ENCODE measurements around the gene PCDHGB1. TPM values are rescaled to one million over a fixed set of nuclear protein-coding genes. Genes with fewer than 3 reads are reported as not detected.
"Not testable (repeated sequence)": the region's sequence is repeated elsewhere in the genome, so short reads cannot be mapped to it uniquely, and the experiment has no call there.

The PCDHGB1 gene
- total RNA-seq, 4 donors from 2014 or later, result 0.29 to 1.9 (median 1.5) TPM

GRCh38 chr5:141374627-141375026 lies 24.7 kb downstream of the PCDHGB1 start:
- H3K4me1 ChIP-seq, result no peaks in the 10 kb centered on the region
- peaks cover 0 to 23% (median 0%) of the 10 kb centered on the region in 4 donors for H3K27me3 ChIP-seq
- H3K4me3 ChIP-seq, result peak overlapping the region in 1 of 4 donors; percentile 49
- H3K9me3 ChIP-seq, result peaks cover 0 to 97% (median 85%) of the 10 kb centered on the region in 3 donors
- 72 to 73% methylated on average over 14 of the region's 14 CpGs for whole genome bisulfite sequencing, 2 donors
- TF ChIP-seq POLR2A (IDR thresholded peaks at IDR 0.05), result no peak
- no peak for TF ChIP-seq CTCF (IDR thresholded peaks at IDR 0.05)
- intact Hi-C loops (cut with DNase I), result no loop called here
- no peak overlapping the region for H3K27ac ChIP-seq
- no peaks in the 10 kb centered on the region for H3K36me3 ChIP-seq
- DNase-seq, result no peak

DNA sequence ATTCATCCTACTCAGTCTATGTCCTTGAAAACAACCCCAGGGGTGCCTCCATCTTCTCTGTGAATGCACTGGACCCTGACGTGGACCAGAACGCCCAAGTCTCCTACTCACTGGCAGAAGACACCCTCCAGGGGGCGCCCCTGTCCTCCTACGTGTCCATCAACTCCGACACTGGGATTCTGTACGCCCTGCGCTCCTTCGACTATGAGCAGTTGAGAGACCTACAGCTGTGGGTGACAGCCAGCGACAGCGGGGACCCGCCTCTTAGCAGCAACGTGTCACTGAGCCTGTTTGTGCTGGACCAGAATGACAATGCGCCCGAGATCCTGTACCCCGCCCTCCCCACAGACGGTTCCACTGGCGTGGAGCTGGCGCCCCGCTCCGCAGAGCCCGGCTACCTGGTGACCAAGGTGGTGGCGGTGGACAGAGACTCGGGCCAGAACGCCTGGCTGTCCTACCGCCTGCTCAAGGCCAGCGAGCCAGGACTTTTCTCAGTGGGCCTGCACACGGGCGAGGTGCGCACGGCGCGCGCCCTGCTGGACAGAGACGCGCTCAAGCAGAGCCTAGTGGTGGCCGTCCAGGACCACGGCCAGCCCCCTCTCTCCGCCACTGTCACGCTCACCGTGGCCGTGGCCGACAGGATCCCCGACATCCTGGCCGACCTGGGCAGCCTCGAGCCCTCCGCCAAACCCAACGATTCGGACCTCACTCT lies 25.7 kb downstream of the PCDHGB1 start:
- DNase-seq; H3K4me1 ChIP-seq; H3K36me3 ChIP-seq; H3K27ac ChIP-seq; intact Hi-C loops (cut with DNase I); H3K4me3 ChIP-seq: not testable (repeated sequence)
- Histone ChIP-seq H3K9me3 (peaks cover 0 to 93% (median 76%) of the 10 kb centered on the region in 3 donors), H3K27me3 (peaks cover 0 to 20% (median 0%) of the 10 kb centered on the region in 4 donors)
- 48 to 50% methylated on average over 8 to 14 of the region's 48 CpGs for WGBS, 2 donors

- Histone ChIP-seq H3K4me1 (no peaks in the 10 kb centered on the region), H3K36me3 (peaks cover 0 to 4% (median 0%) of the 10 kb centered on the region in 3 donors), H3K9me3 (peaks cover 0 to 92% (median 79%) of the 10 kb centered on the region in 3 donors), H3K27ac (no peak within 1 kb of the TSS), H3K27me3 (peaks cover 0 to 16% (median 0%) of the 10 kb centered on the region in 4 donors), H3K4me3 (peak within 1 kb of the TSS; percentile 7 to 51 (median 28))
- intact Hi-C loops (cut with DNase I), result no loop called here
- TF ChIP-seq POLR2A (IDR thresholded peaks at IDR 0.05), result no peak
- peak in 2 of 6 experiments; percentile 11 to 14 for TF ChIP-seq CTCF (IDR thresholded peaks at IDR 0.05)
- 23 to 44% methylated on average over 22 to 24 of the region's 37 CpGs for WGBS, 2 donors
- DNase-seq, result no peak
Observed at GRCh38 chr5:141382469-141383294, 32.8 kb downstream of the PCDHGB1 start, which contains the start of gene PCDHGA7. TSS of gene PCDHGA7 (plus strand) at chr5:141382742. CDS start at chr5:141382900, 158 bp downstream.

DNA sequence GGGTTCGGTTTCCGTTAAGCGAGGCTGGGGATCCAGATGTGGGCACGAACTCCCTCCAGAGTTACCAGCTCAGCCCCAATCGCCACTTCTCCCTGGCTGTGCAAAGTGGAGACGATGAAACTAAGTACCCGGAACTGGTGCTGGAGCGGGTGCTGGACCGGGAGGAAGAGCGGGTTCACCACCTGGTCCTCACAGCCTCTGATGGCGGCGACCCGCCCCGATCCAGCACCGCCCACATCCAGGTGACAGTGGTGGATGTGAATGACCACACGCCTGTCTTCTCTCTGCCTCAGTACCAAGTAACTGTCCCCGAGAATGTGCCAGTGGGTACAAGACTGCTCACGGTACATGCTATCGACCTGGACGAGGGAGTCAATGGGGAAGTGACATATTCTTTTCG lies 33.4 kb downstream of the PCDHGB1 start:
- peaks cover 2 to 89% (median 77%) of the 10 kb centered on the region in 3 donors for H3K9me3 ChIP-seq
- DNase-seq, result no peak
- H3K27me3 ChIP-seq, result peaks cover 0 to 18% (median 0%) of the 10 kb centered on the region in 4 donors
- H3K27ac ChIP-seq, result no peak overlapping the region
- TF ChIP-seq POLR2A (IDR thresholded peaks at IDR 0.05) (no peak), CTCF (IDR thresholded peaks at IDR 0.05) (no peak)
- 47 to 49% methylated on average over 17 to 18 of the region's 21 CpGs for WGBS, 2 donors
- H3K4me1 ChIP-seq, result no peaks in the 10 kb centered on the region
- H3K4me3 ChIP-seq, result no peak overlapping the region
- intact Hi-C loops (cut with DNase I), result no loop called here
- peaks cover 0 to 4% (median 0%) of the 10 kb centered on the region in 3 donors for H3K36me3 ChIP-seq

- H3K4me1 ChIP-seq, result no peaks in the 10 kb centered on the region
- DNase-seq, result no peak
- H3K27me3 ChIP-seq, result peaks cover 0 to 19% (median 0%) of the 10 kb centered on the region in 4 donors
- H3K4me3 ChIP-seq, result no peak overlapping the region
- 47 to 48% methylated on average over 5 to 14 of the region's 43 CpGs for WGBS, 2 donors
- no peak overlapping the region for H3K27ac ChIP-seq
- TF ChIP-seq CTCF (IDR thresholded peaks at IDR 0.05) (no peak), POLR2A (IDR thresholded peaks at IDR 0.05) (no peak)
- intact Hi-C loops (cut with DNase I), result no loop called here
- peaks cover 8 to 92% (median 83%) of the 10 kb centered on the region in 3 donors for H3K9me3 ChIP-seq
- peaks cover 0 to 4% (median 0%) of the 10 kb centered on the region in 3 donors for H3K36me3 ChIP-seq
Observed at GRCh38 chr5:141384471-141385267, 34.8 kb downstream of the PCDHGB1 start.

Data from esophagus squamous epithelium (tissue), 5 donors.